Measurements from ENCODE around the gene CADPS2. TPM values are rescaled to one million over a fixed set of nuclear protein-coding genes. Genes with fewer than 3 reads are reported as not detected.

Gene CADPS2
- total and polyA plus RNA-seq, 8 donors: 7.0 to 57.8 (median 29.7) TPM

DNA sequence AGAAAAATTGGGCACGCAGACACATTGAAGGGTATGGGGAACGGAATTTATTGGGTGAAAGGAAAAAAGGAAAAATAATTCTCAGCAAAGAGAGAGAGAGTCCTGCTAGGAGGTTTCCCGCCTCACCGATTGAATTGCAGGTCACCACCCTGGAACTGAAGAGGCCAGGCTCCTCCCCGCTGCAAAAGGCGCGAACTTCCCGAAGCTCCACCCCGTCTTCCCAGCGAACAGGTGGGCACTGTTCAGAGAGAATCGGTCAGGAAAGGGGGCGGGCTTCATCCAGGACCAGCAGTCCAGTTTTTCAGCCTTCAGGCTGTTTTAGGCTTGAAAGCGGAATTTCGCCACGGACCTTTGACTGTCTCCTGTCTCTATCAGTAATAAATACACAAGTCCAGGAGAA, 27.3 kb upstream of the CADPS2 start:
- DNase-seq: no peak
- Histone ChIP-seq H3K9me3 (no peaks in the 10 kb centered on the region), H3K4me3 (no peak overlapping the region), H3K27me3 (no peaks in the 10 kb centered on the region), H3K4me1 (no peaks in the 10 kb centered on the region), H3K27ac (no peak overlapping the region), H3K36me3 (no peaks in the 10 kb centered on the region)
- WGBS, 5 donors: 79 to 92% (median 86%) methylated on average over 15 of the region's 15 CpGs
- intact Hi-C loops (cut with DNase I; ENCODE audit: low total_unique reads): no loop called here
- TF ChIP-seq EP300 (IDR thresholded peaks at IDR 0.05) (no peak), POLR2A (IDR thresholded peaks at IDR 0.05) (no peak), POLR2AphosphoS5 (IDR thresholded peaks at IDR 0.05) (no peak)
- TF ChIP-seq, protein P1, sequence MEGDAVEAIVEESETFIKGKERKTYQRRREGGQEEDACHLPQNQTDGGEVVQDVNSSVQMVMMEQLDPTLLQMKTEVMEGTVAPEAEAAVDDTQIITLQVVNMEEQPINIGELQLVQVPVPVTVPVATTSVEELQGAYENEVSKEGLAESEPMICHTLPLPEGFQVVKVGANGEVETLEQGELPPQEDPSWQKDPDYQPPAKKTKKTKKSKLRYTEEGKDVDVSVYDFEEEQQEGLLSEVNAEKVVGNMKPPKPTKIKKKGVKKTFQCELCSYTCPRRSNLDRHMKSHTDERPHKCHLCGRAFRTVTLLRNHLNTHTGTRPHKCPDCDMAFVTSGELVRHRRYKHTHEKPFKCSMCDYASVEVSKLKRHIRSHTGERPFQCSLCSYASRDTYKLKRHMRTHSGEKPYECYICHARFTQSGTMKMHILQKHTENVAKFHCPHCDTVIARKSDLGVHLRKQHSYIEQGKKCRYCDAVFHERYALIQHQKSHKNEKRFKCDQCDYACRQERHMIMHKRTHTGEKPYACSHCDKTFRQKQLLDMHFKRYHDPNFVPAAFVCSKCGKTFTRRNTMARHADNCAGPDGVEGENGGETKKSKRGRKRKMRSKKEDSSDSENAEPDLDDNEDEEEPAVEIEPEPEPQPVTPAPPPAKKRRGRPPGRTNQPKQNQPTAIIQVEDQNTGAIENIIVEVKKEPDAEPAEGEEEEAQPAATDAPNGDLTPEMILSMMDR (IDR thresholded peaks at IDR 0.05): no peak

DNA sequence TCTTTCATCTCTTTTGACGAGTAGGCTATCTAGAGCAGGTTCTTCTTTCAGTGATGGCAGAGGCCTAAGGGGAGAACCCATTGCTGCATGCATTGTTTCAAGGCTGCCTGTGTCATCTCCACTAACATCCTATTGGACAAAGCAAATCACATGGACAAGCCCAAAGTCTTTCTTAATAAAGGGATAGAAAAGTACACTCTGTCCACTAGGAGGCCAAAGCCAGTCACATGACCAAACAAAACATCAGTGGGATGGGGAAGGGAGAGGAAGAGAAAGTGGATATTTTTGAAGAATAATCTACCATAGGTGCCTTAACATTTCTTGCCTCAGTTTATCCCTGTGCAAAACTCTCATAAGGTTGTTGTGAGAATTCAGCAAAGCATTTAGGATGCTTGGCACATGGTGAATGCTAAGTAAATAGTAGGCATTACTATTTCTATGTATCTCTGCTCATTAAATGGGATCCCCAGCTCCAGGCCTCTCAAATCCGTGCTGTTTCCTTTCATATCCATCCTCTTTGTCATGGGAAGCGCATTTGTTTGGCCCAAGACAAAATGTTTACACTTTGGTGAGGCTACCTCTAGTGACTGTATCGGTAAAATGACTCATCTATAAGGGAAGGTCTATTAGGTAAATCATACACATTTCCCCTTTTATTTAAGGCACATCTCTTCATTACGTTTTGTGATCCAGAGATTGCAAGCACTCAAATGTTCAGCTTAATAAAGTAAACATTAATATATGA, 16.7 kb upstream of the CADPS2 start:
- TF ChIP-seq, protein P1 (IDR thresholded peaks at IDR 0.05): no peak
- TF ChIP-seq EP300 (IDR thresholded peaks at IDR 0.05) (no peak), POLR2AphosphoS5 (IDR thresholded peaks at IDR 0.05) (no peak), POLR2A (IDR thresholded peaks at IDR 0.05) (no peak)
- H3K9me3 ChIP-seq: no peaks in the 10 kb centered on the region
- H3K27me3 ChIP-seq: no peaks in the 10 kb centered on the region
- DNase-seq: no peak
- no peak overlapping the region for H3K27ac ChIP-seq
- 71 to 84% (median 79%) methylated on average over 5 of the region's 5 CpGs for WGBS, 5 donors
- H3K4me3 ChIP-seq: no peak overlapping the region
- no peaks in the 10 kb centered on the region for H3K36me3 ChIP-seq
- H3K4me1 ChIP-seq: no peaks in the 10 kb centered on the region
- intact Hi-C loops (cut with DNase I; ENCODE audit: low total_unique reads): no loop called here

DNA sequence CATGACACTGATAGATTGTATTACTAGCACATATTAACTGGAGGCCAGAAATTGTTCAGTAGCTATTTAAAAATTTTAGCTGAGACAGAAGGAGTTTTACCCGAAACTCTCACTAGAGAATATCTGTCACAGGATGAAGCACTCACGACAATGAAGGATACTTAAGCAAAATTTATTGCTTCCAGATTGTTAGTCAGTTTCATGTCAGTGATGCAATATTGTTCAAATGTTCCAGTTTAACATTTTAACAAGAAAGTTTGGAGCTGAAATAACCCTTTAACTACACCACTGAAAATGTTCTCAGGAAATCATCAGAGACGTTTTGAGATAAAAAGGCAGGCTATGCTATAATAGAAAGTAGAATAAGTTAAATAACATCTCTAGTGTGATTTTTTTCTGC, 15.0 kb upstream of the CADPS2 start:
- Histone ChIP-seq H3K4me1 (no peaks in the 10 kb centered on the region), H3K9me3 (no peaks in the 10 kb centered on the region), H3K27ac (no peak overlapping the region), H3K27me3 (no peaks in the 10 kb centered on the region), H3K4me3 (no peak overlapping the region), H3K36me3 (no peaks in the 10 kb centered on the region)
- DNase-seq: no peak
- intact Hi-C loops (cut with DNase I; ENCODE audit: low total_unique reads): no loop called here
- WGBS, 5 donors: 54 to 65% (median 59%) methylated on average over 3 of the region's 3 CpGs
- TF ChIP-seq POLR2AphosphoS5 (IDR thresholded peaks at IDR 0.05) (no peak), POLR2A (IDR thresholded peaks at IDR 0.05) (no peak), EP300 (IDR thresholded peaks at IDR 0.05) (no peak)
- TF ChIP-seq, protein P1 (IDR thresholded peaks at IDR 0.05): no peak

DNA sequence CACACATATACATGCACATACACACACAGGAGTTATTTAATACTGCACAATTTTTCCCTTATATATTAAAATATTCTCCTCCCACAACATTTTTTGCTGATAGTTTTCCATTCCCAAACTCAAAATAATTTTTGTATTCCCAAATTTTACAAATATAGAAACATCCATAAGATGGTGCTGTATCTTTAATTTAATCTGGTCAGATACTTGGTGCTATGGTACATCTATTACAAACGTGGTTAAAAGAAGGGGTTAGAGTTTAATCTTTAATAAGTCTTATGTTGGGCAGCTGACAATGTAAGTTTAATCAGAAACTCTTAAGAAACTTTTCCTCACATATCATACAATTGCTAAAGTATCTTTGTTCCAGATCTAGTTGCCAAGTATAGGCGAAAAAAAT, 10.2 kb upstream of the CADPS2 start:
- no peak for DNase-seq
- no peak overlapping the region for H3K4me3 ChIP-seq
- no peaks in the 10 kb centered on the region for H3K4me1 ChIP-seq
- no peak overlapping the region for H3K27ac ChIP-seq
- 43 to 51% (median 46%) methylated on average over 2 of the region's 2 CpGs for WGBS, 5 donors
- TF ChIP-seq, protein P1 (IDR thresholded peaks at IDR 0.05): no peak
- TF ChIP-seq POLR2A (IDR thresholded peaks at IDR 0.05) (no peak), EP300 (IDR thresholded peaks at IDR 0.05) (no peak), POLR2AphosphoS5 (IDR thresholded peaks at IDR 0.05) (no peak)
- no peaks in the 10 kb centered on the region for H3K9me3 ChIP-seq
- H3K27me3 ChIP-seq: no peaks in the 10 kb centered on the region
- intact Hi-C loops (cut with DNase I; ENCODE audit: low total_unique reads): no loop called here
- H3K36me3 ChIP-seq: no peaks in the 10 kb centered on the region
